SK-N-DZ (cell line): ENCODE measurements around the gene CALN1.
A peak's percentile ranks its signal among the peaks of the same experiment; 100 is the strongest.
"Not testable (repeated sequence)": the region's sequence is repeated elsewhere in the genome, so short reads cannot be mapped to it uniquely, and the experiment has no call there.

Experiments used
- DNase-seq: peaks from one replicate; pipeline ENCODE4 v3.0.0-alpha.2; 2015; ENCODE audit warnings: low spot score
- small RNA-seq, 2 experiments: library from RNA; depleted of rRNA; stranded (forward); fragments of <200 nt; gene quantifications; one replicate each; pipeline ENCODE3, GENCODE V24; 2014

CALN1 gene

DNA sequence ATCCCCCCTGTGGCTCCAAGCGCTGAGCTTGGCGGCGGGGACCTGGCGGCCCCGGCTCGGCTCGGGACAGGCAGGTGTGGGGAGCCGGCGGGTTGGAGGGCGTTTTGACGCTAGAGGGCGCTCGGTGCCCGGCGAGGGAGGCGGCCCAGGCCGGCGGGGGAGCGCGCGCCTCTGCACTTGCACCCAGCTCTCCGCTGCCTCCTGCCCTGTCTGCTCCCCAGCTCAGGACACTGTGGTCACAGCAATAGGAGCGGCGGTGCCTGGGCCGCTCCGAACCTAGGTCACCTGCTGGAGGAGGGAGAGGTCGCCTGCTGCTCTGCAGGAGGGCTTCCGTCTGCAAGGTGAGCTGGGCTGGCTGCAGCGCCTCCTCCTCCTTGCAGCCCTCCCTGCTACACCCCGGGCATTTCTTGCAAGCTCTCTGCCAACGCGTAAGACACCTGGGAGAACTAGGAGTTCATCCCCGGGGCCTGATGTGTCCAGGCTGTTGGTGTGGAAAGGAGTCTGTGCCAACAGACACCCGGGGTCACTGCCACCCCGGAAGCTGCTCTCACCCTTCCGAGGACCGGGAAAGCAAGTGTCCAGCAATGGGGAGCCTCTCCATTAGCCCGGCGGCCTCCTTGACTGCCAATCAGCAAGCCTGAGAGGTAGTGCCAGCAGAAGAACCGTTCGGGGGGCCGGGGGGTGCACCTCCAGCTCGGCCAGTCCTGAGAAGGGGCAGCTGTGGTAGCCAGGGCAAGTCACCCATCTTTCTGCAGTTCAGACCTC is 659.8 kb downstream of the CALN1 start:
- peak; percentile 22 for DNase-seq

DNA sequence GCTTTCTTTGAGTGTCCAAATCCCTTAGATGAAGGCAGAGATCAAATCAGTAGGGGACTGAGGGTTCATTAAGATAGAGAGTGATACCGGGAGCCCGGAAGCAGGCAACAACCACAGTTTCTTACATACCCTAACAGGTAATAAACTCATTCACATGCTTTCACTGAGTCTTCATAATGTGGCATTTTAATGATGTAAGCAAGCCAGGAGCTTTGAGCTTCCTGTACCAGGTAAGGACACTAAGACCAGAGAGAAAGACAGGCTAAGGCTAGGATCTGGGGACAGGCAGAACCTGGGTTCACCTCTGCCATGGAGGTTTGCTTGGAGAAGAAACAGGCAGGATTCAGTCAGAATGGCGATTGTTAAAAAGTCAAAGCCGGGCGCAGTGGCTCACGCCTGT is 661.8 kb downstream of the CALN1 start:
- DNase-seq = no peak

DNA sequence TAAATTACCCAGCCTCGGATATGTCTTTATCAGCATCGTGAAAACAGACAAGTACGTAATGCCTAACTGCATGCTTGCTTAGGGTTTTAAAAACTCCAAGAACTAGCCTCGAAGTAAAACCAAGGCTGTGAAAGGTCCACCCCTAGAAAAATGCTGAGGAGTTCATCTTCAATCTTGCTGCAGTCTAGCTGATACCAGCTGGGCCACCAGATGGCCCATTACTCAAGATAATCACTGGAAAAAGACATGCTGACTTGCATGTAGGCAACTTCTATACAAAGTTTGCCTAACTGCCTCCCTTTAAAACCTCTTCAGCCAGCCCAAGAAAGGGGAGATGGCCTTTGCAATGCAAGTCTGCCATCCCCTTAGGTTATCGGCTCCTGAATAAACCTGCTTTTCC is 666.1 kb downstream of the CALN1 start:
- no peak for DNase-seq

DNA sequence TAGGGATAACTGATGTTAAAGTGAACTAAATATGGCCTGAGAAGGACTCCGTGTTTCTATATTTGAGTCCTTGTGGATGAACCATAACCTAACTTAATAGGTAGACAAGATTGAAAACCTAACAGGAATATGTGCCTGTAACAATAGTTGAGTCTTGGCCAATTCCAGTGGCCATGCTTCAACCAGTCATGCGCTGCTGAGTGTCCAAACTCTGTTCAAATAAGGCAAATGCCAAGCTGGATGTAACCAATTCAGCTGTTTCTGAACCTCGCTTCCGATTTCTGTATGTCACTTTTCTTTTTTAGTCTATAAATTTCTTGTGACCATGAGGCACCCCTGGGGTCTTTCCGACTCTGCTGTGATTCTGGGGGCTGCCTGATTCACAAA is 672.0 kb downstream of the CALN1 start:
- DNase-seq = no peak

DNA sequence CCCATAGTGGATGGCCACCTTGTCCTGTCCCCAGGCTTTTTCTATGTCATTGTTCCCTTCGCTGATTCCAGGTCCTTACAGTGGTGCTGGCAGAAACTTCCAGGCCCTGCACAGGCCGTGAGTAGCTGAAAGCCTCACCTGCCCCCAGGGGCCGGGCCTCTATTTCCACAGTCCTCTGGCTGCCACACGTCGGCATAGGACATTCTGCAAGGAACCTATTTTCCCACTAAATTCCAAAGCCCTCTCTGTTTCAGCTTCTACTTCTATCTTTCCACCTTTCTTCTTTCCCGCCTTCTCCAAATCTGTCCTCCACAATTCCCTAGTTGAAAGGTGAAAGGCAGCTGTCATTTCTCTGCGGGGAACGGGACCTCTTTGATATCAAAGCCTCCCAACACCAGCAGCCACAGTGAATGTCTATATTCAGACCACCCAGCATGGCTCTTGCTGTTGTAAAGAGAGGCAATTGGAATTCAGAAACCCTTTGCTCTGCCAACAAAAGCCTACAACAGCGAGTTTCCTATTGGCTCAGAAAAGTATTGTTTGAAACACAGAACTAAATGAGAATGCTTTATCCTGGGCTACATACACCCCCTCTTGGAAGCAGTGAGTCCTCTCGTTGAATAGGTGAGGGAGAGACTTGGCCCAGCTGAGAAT is 672.5 kb downstream of the CALN1 start:
- no peak for DNase-seq

DNA sequence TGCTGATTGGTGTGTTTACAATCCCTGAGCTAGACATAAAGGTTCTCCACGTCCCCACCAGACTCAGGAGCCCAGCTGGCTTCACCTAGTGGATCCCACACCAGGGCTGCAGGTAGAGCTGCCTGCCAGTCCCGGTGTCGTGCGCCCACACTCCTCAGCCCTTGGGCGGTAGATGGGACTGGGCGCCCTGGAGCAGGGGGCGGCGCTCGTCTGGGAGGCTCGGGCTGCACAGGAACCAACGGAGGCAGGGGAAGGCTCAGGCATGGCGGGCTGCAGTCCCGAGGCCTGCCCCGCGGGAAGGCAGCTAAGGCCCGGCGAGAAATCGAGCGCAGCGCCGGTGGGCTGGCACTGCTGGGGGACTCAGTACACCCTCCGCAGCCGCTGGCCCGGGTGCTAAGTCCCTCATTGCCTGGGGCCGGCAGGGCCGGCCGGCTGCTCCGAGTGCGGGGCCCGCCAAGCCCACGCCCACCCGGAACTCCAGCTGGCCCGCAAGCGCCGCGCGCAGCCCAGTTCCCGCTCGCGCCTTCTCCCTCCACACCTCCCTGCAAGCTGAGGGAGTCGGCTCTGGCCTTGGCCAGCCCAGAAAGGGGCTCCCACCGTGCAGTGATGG is 674.1 kb downstream of the CALN1 start:
- DNase-seq = not testable (repeated sequence)

DNA sequence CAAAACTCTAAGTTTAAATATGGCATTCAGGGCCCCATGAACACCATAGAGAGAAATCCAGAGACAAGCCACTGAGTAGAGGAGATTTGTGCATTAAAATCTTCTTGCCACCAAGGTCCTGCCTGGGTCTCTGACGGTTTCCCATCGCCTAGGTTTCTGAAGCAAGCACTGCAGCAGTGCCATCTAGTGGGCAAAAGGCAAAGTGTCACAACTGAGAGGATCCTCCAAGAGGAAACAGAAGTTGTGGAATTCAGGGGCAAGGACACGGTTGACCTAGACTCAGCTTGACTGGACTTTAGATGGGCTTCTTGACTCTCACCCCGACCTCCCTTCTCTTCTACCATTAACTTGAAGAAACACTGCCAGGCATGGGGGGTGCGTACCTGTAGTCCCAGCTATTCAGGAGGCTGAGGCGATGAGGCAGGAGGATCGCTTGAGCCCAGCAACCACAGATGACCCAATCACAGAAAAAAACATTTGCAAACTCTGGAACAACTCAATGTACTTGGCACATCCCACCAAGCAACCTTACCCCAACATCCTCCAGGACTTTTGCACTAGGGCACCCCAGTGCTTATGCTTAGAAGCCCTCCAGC is 676.1 kb downstream of the CALN1 start:
- DNase-seq = peak; percentile 48

DNA sequence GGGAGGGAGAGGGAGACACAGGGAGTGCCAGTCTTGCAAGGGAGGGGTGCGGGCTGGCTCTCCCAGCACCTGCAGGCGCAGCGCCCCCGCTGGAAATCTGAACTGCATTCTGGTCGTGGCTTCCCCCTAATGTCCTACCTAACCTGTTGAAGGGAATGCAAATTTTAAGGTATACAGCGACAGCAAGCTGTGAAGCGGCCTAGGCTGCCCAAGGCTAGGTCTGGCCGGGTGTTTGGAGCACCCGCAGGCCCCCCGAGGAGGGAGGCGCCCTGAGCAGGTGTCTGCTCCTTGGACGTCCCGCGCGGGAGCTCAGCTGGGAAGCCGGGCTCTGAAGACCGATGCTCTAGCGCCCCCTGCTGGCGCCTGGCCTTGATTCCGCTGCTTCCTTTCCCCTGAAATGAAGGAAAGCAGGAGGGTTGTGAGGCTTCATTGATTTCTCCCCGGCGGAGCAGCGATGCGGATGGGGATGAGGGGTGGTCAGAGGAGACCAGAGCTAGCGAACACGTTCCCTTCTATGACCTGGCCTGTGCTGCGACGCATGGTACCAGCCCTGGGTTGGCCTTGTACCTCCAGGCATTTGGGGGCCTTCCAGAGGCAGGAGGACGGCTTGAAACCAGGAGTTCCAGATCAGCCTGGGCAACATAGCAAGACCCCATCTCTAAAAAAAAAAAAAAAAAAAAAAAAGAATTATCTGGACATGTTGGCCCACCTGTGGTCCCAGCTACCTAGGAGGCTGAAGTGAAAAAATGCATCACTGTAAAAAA is 678.8 kb downstream of the CALN1 start:
- peak; percentile 56 for DNase-seq

DNA sequence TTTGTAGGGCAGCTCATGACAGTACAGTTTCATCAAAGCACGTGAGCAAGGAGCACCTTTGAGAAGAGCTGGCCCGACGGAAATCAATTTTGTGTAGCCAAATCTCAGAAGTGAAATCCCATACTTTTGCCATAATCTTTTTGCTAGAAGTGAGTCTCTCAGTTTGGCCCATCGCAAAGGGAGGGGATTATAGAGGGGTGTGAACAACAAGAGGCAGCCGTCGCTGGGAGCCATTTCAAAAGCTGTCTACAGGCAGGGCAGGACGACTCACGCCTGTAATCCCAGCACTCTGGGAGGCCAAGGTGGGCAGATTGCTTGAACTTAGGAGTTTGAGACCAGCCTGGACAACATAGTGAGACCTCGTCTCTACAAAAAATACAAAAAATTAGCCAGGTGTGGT is 680.4 kb downstream of the CALN1 start:
- DNase-seq = no peak

Small RNAs within 50 kb of the gene (small RNA-seq; reads per million reads assigned to genes)
- gene AC005011.1 = 0 reads per million in 2 experiments
- 0.05 to 0.13 reads per million in 2 experiments for gene RNA5SP232
